BLaER1 treated with 17β-estradiol and CSF1 and Interleukin-3, amounts not matched to agents 10 nM and 100 nM (cell line): ENCODE measurements around the gene RHCE.
"Not testable (repeated sequence)": the region's sequence is repeated elsewhere in the genome, so short reads cannot be mapped to it uniquely, and the experiment has no call there.

ENCODE experiments used
- H3K27ac ChIP-seq, 11 experiments: shearing (Covaris generic); formaldehyde crosslinking; 2 replicates each; pipeline ENCODE4 v1.8.1; 2022
- H3K27me3 ChIP-seq, 11 experiments: shearing (Covaris generic); formaldehyde crosslinking; 2 replicates each; pipeline ENCODE4 v1.8.1; 2022
- H3K36me3 ChIP-seq, 11 experiments: shearing (Covaris generic); formaldehyde crosslinking; 2 replicates each; pipeline ENCODE4 v1.8.1; 2022
- H3K4me1 ChIP-seq, 10 experiments: shearing (Covaris generic); formaldehyde crosslinking; 2 replicates each; pipeline ENCODE4 v1.8.1; 2022
- H3K4me2 ChIP-seq, 11 experiments: shearing (Covaris generic); formaldehyde crosslinking; 2 replicates each; pipeline ENCODE4 v1.8.1; 2022
- H3K4me3 ChIP-seq, 10 experiments: shearing (Covaris generic); formaldehyde crosslinking; 2 replicates each; pipeline ENCODE4 v1.8.1; 2022
- H3K9ac ChIP-seq, 11 experiments: shearing (Covaris generic); formaldehyde crosslinking; 2 replicates each; pipeline ENCODE4 v1.8.1; 2022
- H3K9me3 ChIP-seq, 11 experiments: shearing (Covaris generic); formaldehyde crosslinking; replicated peaks in 1 of 11; 2 replicates each; pipeline ENCODE4 v1.8.1; 2022
- H4K20me1 ChIP-seq, 11 experiments: shearing (Covaris generic); formaldehyde crosslinking; 2 replicates each; pipeline ENCODE4 v1.8.1; 2022
- Cebpa-rat ChIP-seq, 11 experiments: shearing (Covaris generic); IDR thresholded peaks; 2 replicates each; pipeline ENCODE4 v1.8.1; 2022

Gene RHCE

DNA sequence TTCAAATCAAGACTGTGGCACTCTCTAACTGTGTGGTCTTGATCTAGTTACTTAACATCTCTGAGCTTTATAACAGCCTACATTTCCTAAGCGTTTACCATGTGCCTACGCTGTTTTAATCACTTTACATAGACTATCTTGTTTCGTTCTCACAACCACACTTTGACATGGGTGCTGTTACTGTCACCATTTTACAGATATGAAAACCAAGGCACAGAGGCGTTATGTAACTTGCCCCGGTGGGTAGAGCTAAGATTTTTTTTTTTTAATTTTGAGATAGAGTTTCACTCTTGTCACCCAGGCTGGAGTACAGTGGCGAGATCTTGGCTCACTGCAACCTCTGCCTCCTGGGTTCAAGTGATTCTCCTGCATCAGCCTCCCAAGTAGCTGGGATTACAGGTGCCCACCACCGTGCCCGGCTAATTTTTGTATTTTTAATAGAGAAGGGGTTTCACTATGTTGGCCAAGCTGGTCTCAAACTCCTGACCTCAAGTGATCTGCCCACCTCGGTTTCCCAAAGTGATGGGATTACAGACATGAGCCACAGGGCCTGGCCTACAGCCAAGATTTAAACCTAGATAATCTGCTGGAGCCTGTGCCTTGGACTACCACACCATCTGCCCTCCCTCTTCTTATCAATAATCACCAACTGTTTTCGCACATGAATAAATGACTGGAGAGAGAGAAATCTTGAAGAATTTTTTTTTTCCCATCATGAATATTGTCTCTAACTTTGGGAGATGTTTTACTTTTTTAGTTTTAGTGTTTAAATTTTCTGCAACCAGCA, 10.8 kb downstream of the RHCE start:
- not testable (repeated sequence) for H3K27ac ChIP-seq, H3K27me3 ChIP-seq, H3K4me3 ChIP-seq, H3K4me2 ChIP-seq, H3K36me3 ChIP-seq, H3K9me3 ChIP-seq, H3K9ac ChIP-seq, H4K20me1 ChIP-seq
- peaks cover 0 to 31% (median 12%) of the 10 kb centered on the region in 10 experiments; a peak in 14 of 20 replicates for H3K4me1 ChIP-seq

GRCh38 chr1:25405731-25406305, 14.8 kb downstream of the RHCE start:
- H3K27ac ChIP-seq, result peak overlapping the region in 7 of 11 experiments; percentile 14 to 56 (median 38); a peak in 9 of 22 replicates
- peak overlapping the region; percentile 42 to 69 (median 55); a peak in 21 of 22 replicates for H3K4me2 ChIP-seq

GRCh38 chr1:25402947-25403803, 17.4 kb downstream of the RHCE start:
- not testable (repeated sequence) for H4K20me1 ChIP-seq, H3K9ac ChIP-seq, H3K27me3 ChIP-seq, H3K27ac ChIP-seq, H3K36me3 ChIP-seq, H3K4me3 ChIP-seq, H3K4me2 ChIP-seq, H3K9me3 ChIP-seq
- H3K4me1 ChIP-seq, result peaks cover 0 to 17% (median 9%) of the 10 kb centered on the region in 10 experiments; a peak in 13 of 20 replicates

More at GRCh38 chr1:25405731-25406305, 14.8 kb downstream of the RHCE start:
- not testable (repeated sequence) for H3K27me3 ChIP-seq, H3K9me3 ChIP-seq, H4K20me1 ChIP-seq, H3K4me3 ChIP-seq, H3K36me3 ChIP-seq
- Histone ChIP-seq H3K4me1 (peaks cover 0 to 17% (median 9%) of the 10 kb centered on the region in 10 experiments; a peak in 13 of 20 replicates), H3K9ac (peak overlapping the region in 2 of 11 experiments; percentile 24 to 30; a peak in 2 of 22 replicates)

DNA sequence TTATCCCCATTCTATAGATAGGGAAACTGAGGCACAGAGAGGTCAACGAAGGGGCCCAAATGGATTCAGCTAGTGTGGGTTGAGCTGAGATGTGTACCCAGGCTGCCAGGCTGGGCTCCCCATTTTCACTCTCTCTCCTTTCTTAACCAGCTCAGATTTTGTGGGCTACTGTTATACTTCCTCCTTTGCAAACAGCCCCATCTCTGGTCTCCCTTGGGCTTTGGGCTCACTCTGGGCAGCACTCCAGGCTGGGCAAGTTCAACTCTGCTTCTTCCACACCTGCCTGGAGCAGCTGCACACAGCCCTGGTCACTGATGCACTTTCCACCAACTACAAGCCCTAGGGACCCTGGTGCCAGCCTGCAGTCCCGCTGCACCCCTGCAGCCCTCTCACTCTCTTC, 22.5 kb downstream of the RHCE start:
- not testable (repeated sequence) for H3K36me3 ChIP-seq, H3K4me3 ChIP-seq, H3K9me3 ChIP-seq, H3K27me3 ChIP-seq, H4K20me1 ChIP-seq, H3K4me2 ChIP-seq, H3K27ac ChIP-seq, H3K4me1 ChIP-seq, H3K9ac ChIP-seq

DNA sequence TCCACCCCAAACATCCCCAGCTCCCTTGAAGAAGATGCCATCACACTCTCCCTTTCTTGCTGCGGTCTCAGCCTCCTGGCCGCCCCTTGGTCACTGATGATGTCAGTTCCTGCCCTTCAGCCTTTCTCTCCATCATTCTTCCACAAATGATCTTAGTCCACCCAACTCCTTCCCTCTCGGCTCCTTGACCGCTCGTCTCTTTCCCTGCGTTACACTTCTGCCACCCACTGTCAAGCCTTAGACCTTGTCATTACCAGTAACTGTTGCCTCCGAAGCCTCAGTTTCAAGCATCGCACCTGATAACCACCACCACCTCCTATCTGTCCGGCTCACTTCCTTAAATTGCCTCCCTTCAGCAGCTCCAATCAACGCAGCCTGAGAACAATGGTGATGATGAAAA, 23.1 kb downstream of the RHCE start:
- not testable (repeated sequence) for H3K27ac ChIP-seq, H3K4me3 ChIP-seq

DNA sequence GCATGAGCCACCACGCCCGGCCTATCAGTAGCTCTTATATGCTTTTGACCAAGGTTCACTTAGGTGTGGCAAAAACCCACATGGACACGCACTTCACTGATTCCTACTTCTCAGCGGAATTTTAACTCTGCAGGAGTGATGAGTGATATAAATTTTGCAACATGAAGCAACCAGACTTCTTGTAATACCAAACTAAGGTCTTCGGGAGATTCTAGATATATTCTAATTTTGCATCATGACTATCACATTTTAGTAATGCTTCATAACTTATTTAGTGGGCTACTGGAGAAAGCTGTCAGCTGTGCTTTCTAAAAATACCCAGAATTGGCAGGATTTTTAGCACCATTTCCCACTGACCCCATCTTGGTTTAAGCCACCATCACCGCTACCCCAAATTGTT, 27.8 kb downstream of the RHCE start:
- peak overlapping the region in 1 of 11 experiments; percentile 37; a peak in 1 of 22 replicates for H3K27ac ChIP-seq
- H3K9me3 ChIP-seq, result no peaks in the 10 kb centered on the region
- H3K4me1 ChIP-seq, result peaks cover 0 to 16% (median 8%) of the 10 kb centered on the region in 10 experiments; a peak in 10 of 20 replicates

More for the DNA sequence above, 23.1 kb downstream of the RHCE start:
- Histone ChIP-seq H3K4me1 (peaks cover 0 to 11% (median 6%) of the 10 kb centered on the region in 10 experiments; a peak in 10 of 20 replicates), H3K4me2 (peak overlapping the region in 2 of 11 experiments; percentile 40 to 47; a peak in 4 of 22 replicates)
- H3K27me3 ChIP-seq, H3K9me3 ChIP-seq, H4K20me1 ChIP-seq, H3K36me3 ChIP-seq, H3K9ac ChIP-seq: not testable (repeated sequence)

DNA sequence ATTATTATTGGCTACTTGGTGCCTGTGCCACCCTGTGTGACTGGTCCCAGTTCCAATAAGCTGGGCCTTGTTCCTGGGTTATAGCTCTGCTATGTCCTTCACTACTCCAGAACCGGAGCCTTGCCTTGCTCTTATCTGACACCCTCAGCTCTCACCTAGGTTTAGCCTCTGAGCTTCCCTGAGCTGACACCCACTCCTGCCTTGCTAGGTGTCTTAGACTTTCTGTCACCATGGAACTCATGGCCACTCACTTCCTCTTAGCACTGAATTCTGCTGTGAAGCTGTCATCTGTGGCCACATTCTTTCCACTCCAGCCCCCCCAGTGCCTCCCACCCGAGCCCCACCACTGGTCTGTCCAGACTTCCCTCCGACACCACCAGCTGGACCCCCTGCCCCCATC, 30.9 kb downstream of the RHCE start:
- not testable (repeated sequence) for H3K4me2 ChIP-seq, H3K9me3 ChIP-seq, H3K36me3 ChIP-seq, H3K4me3 ChIP-seq, H3K27me3 ChIP-seq, H3K27ac ChIP-seq, H3K9ac ChIP-seq, H4K20me1 ChIP-seq
- H3K4me1 ChIP-seq, result peaks cover 0 to 14% (median 5%) of the 10 kb centered on the region in 10 experiments; a peak in 9 of 20 replicates

More for the DNA sequence above, 27.8 kb downstream of the RHCE start:
- H3K27me3 ChIP-seq, result no peaks in the 10 kb centered on the region
- no peaks in the 10 kb centered on the region for H4K20me1 ChIP-seq
- H3K9ac ChIP-seq, result no peak overlapping the region
- no peak overlapping the region for H3K4me3 ChIP-seq
- peak overlapping the region in 3 of 11 experiments; percentile 20 to 22 (median 21); a peak in 2 of 22 replicates for H3K4me2 ChIP-seq
- no peak for TF ChIP-seq Cebpa-rat (IDR thresholded peaks at IDR 0.05)
- H3K36me3 ChIP-seq, result no peaks in the 10 kb centered on the region

GRCh38 chr1:25388691-25389090, 31.9 kb downstream of the RHCE start:
- peaks cover 0 to 14% (median 5%) of the 10 kb centered on the region in 10 experiments; a peak in 9 of 20 replicates for H3K4me1 ChIP-seq
- not testable (repeated sequence) for H3K4me3 ChIP-seq, H3K9me3 ChIP-seq, H3K27me3 ChIP-seq, H3K36me3 ChIP-seq, H3K4me2 ChIP-seq, H3K27ac ChIP-seq, H3K9ac ChIP-seq, H4K20me1 ChIP-seq

DNA sequence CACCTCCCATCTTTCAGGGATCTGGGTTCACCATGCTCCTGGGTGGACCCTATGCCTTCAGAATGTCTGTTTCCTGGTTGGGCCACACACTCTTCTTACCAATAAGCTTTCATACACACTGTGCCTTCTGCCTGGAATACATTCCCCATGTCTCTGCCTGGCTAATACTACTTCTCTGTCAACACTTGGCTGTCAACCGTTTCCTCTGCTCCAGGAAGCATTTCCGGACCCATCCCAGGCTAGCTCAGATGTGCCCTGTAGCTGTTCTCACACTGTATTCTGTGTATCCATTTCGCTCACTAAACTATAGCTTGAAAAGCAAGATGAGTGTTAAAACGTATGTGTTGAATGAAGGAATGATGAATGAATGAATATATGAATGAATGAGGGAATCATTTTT, 33.5 kb downstream of the RHCE start:
- not testable (repeated sequence) for H3K9me3 ChIP-seq, H3K4me3 ChIP-seq, H3K27ac ChIP-seq, H3K36me3 ChIP-seq, H4K20me1 ChIP-seq, H3K4me1 ChIP-seq, H3K4me2 ChIP-seq, H3K27me3 ChIP-seq, H3K9ac ChIP-seq

DNA sequence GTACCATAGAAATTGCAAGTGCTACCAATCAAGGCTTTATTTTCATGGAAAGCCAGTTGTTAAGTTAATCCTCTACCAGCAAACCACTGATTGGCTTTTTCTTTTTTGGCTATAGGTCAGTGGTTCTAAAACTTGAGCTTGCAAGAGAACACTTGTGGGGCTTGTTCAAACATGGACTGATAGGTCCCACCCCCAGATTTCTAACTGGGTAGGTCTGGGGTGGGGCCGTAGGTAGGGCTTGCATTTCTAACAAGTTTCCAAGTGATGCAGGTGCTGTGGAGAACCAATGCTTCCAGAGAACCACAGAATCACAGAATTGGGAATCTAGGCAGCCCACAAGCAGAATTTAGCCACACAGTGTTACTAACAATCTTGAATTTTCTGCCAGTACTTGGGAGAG, 36.8 kb downstream of the RHCE start:
- H3K27me3 ChIP-seq, H3K9me3 ChIP-seq, H3K9ac ChIP-seq, H3K4me2 ChIP-seq, H4K20me1 ChIP-seq, H3K36me3 ChIP-seq, H3K4me3 ChIP-seq, H3K27ac ChIP-seq, H3K4me1 ChIP-seq: not testable (repeated sequence)

DNA sequence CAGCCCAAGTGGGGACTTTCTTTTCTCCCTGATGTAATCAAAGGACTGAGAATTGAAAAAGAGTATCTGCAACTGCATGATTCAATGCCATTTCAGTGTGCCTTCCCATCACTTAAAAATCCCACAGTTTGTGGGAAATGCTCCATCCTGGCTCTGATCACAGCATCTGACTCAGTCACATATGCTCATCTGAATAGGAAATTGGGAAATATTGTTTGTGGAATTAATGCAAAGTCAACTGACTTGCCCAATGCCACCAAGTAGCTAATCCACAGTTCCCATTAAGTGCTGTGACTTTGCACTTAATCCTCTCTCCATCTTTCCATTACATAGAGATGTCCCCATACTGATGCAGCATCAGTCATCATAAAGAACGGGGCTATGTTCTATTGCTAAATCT, 37.5 kb downstream of the RHCE start:
- H3K9ac ChIP-seq, H3K36me3 ChIP-seq: not testable (repeated sequence)

GRCh38 chr1:25382543-25382942, 38.1 kb downstream of the RHCE start:
- H3K27me3 ChIP-seq, H3K4me2 ChIP-seq, H3K27ac ChIP-seq, H3K9ac ChIP-seq, H3K4me1 ChIP-seq, H3K36me3 ChIP-seq, H4K20me1 ChIP-seq, H3K4me3 ChIP-seq, H3K9me3 ChIP-seq: not testable (repeated sequence)

More for the DNA sequence above, 37.5 kb downstream of the RHCE start:
- H3K4me1 ChIP-seq, H3K4me3 ChIP-seq, H3K9me3 ChIP-seq, H3K27ac ChIP-seq, H4K20me1 ChIP-seq, H3K27me3 ChIP-seq: not testable (repeated sequence)
- peak overlapping the region in 1 of 11 experiments; percentile 13; a peak in 1 of 22 replicates for H3K4me2 ChIP-seq

GRCh38 chr1:25378367-25378766, 42.3 kb downstream of the RHCE start:
- H3K4me1 ChIP-seq, H3K27me3 ChIP-seq, H3K9ac ChIP-seq, H4K20me1 ChIP-seq, H3K9me3 ChIP-seq, H3K27ac ChIP-seq, H3K36me3 ChIP-seq, H3K4me3 ChIP-seq, H3K4me2 ChIP-seq: not testable (repeated sequence)
